ENCODE measurements around the gene MOB3B.

GRCh38 chr9:27337833-27338526 is 191.6 kb downstream of the MOB3B start:
- no peak for TF ChIP-seq CTCF (IDR thresholded peaks at IDR 0.05)
- no peak for TF ChIP-seq POLR2A (IDR thresholded peaks at IDR 0.05)
- no peak for TF ChIP-seq POLR2AphosphoS5 (IDR thresholded peaks at IDR 0.05)
